ENCODE data around the gene DMD.
"Not testable (repeated sequence)": the region's sequence is repeated elsewhere in the genome, so short reads cannot be mapped to it uniquely, and the experiment has no call there.

DMD gene

GRCh38 chrX:32867781-32868523 lies 343.4 kb downstream of the DMD start:
- no peak for DNase-seq (ENCODE audit: low read depth in 2 of 2)

- no peak for DNase-seq (ENCODE audit: low read depth in 2 of 2)
Measured at GRCh38 chrX:32852203-32852602, 359.1 kb downstream of the DMD start.

- no peak for DNase-seq (ENCODE audit: low read depth in 2 of 2)
Measured at GRCh38 chrX:32851556-32851955, 359.8 kb downstream of the DMD start.

- DNase-seq (ENCODE audit: low read depth in 2 of 2) = no peak
Measured at GRCh38 chrX:32847921-32848320, 363.4 kb downstream of the DMD start.

GRCh38 chrX:32842053-32842452 lies 369.3 kb downstream of the DMD start:
- no peak for DNase-seq (ENCODE audit: low read depth in 2 of 2)

- DNase-seq (ENCODE audit: low read depth in 2 of 2) = no peak
Measured at GRCh38 chrX:32839781-32840180, 371.6 kb downstream of the DMD start.

- DNase-seq (ENCODE audit: low read depth in 2 of 2) = no peak
Measured at GRCh38 chrX:32825009-32825408, 386.3 kb downstream of the DMD start.

- DNase-seq (ENCODE audit: low read depth in 2 of 2) = no peak
Measured at GRCh38 chrX:32804034-32804433, 407.3 kb downstream of the DMD start.

- DNase-seq (ENCODE audit: low read depth in 2 of 2) = no peak
Measured at GRCh38 chrX:32798990-32799389, 412.4 kb downstream of the DMD start.

GRCh38 chrX:32788936-32789335 lies 422.4 kb downstream of the DMD start:
- no peak for DNase-seq (ENCODE audit: low read depth in 2 of 2)

GRCh38 chrX:32780109-32780508 lies 431.2 kb downstream of the DMD start:
- no peak for DNase-seq (ENCODE audit: low read depth in 2 of 2)

GRCh38 chrX:32778965-32779364 lies 432.4 kb downstream of the DMD start:
- no peak for DNase-seq (ENCODE audit: low read depth in 2 of 2)

- no peak for DNase-seq (ENCODE audit: low read depth in 2 of 2)
Measured at GRCh38 chrX:32774966-32775365, 436.4 kb downstream of the DMD start.

- DNase-seq (ENCODE audit: low read depth in 2 of 2) = no peak
Measured at GRCh38 chrX:32749070-32749469, 462.3 kb downstream of the DMD start.

GRCh38 chrX:32745323-32745722 lies 466.0 kb downstream of the DMD start:
- DNase-seq (ENCODE audit: low read depth in 2 of 2) = no peak

- DNase-seq (ENCODE audit: low read depth in 2 of 2) = no peak
Measured at GRCh38 chrX:32744921-32745320, 466.4 kb downstream of the DMD start.

- DNase-seq (ENCODE audit: low read depth in 2 of 2) = no peak
Measured at GRCh38 chrX:32741910-32742309, 469.4 kb downstream of the DMD start.

GRCh38 chrX:32708542-32708941 lies 502.8 kb downstream of the DMD start:
- DNase-seq (ENCODE audit: low read depth in 2 of 2) = no peak

GRCh38 chrX:32705385-32705784 lies 506.0 kb downstream of the DMD start:
- DNase-seq (ENCODE audit: low read depth in 2 of 2) = not testable (repeated sequence)

- DNase-seq (ENCODE audit: low read depth in 2 of 2) = no peak
Measured at GRCh38 chrX:32687379-32687778, 524.0 kb downstream of the DMD start.

- DNase-seq (ENCODE audit: low read depth in 2 of 2) = no peak
Measured at GRCh38 chrX:32678487-32678886, 532.9 kb downstream of the DMD start.

GRCh38 chrX:32673193-32673592 lies 538.2 kb downstream of the DMD start:
- DNase-seq (ENCODE audit: low read depth in 2 of 2) = no peak

GRCh38 chrX:32662516-32662915 lies 548.8 kb downstream of the DMD start:
- DNase-seq (ENCODE audit: low read depth in 2 of 2) = no peak

Data from activated CD8-positive, alpha-beta memory T cell treated with anti-CD3 and anti-CD28 coated beads for 4 hours (primary cell).